Urinary bladder (tissue), 4 donors: ENCODE data around the gene GRIN1. TPM values are rescaled to one million over a fixed set of nuclear protein-coding genes. Genes with fewer than 3 reads are reported as not detected.

Source experiments
- DNase-seq: peaks from one replicate; pipeline ENCODE4 v3.0.0-alpha.2; 2015; ENCODE audit errors: extremely low spot score
- H3K27ac ChIP-seq: one replicate; pipeline ENCODE4 v1.5.1; 2013; ENCODE audit warnings: low read depth, mild to moderate bottlenecking, moderate library complexity
- H3K36me3 ChIP-seq: one replicate; pipeline ENCODE4 v1.6.1; 2013; ENCODE audit warnings: mild to moderate bottlenecking, moderate library complexity; ENCODE audit not compliant: insufficient read depth
- H3K4me1 ChIP-seq: one replicate; pipeline ENCODE4 v1.6.1; 2013; ENCODE audit warnings: mild to moderate bottlenecking, moderate library complexity; ENCODE audit not compliant: insufficient read depth
- H3K4me3 ChIP-seq: one replicate; pipeline ENCODE4 v1.5.1; 2013; ENCODE audit warnings: low read depth, low read length
- WGBS: extraction: QIAGEN DNeasy Blood & Tissue Kit; methylation state at CpG from one replicate; pipeline ENCODE4 v1.1.7; 2013; 5-methylcytosine and 5-hydroxymethylcytosine counted together
- polyA plus RNA-seq: library from polyadenylated mRNA; stranded (reverse); fragments of 200-250 nt; gene quantifications from one replicate; pipeline ENCODE4 v1.2.3, GENCODE V29; 2013
- total RNA-seq: library from RNA; depleted of rRNA; stranded (reverse); fragments of >200 nt; gene quantifications from one replicate; pipeline ENCODE4 v1.2.3, GENCODE V29; 2014
- donor health status: healthy with polysubstance abuse.
- donor health status: healthy.

The GRIN1 gene
- total and polyA plus RNA-seq, 2 donors = 0.18 to 0.26 TPM

GRCh38 chr9:137174722-137175293 is 35.9 kb downstream of the GRIN1 start:
- Histone ChIP-seq H3K4me3 (no peak overlapping the region), H3K36me3 (no peaks in the 10 kb centered on the region), H3K27ac (no peak overlapping the region), H3K4me1 (no peaks in the 10 kb centered on the region)
- no peak for DNase-seq
- WGBS = 49% methylated on average over 34 of the region's 34 CpGs

GRCh38 chr9:137175345-137175961 is 36.5 kb downstream of the GRIN1 start:
- DNase-seq = no peak
- Histone ChIP-seq H3K4me3 (no peak overlapping the region), H3K27ac (no peak overlapping the region), H3K36me3 (no peaks in the 10 kb centered on the region), H3K4me1 (no peaks in the 10 kb centered on the region)
- 39% methylated on average over 33 of the region's 33 CpGs for WGBS

- 57% methylated on average over 17 of the region's 17 CpGs for WGBS
- no peak for DNase-seq
- H3K36me3 ChIP-seq = no peaks in the 10 kb centered on the region
Measured at GRCh38 chr9:137176302-137177182, 37.6 kb downstream of the GRIN1 start.

GRCh38 chr9:137178201-137178938 is 39.4 kb downstream of the GRIN1 start:
- Histone ChIP-seq H3K36me3 (peaks cover under 1% of the 10 kb centered on the region), H3K27ac (no peak overlapping the region), H3K4me1 (no peaks in the 10 kb centered on the region), H3K4me3 (no peak overlapping the region)
- no peak for DNase-seq
- 91% methylated on average over 23 of the region's 23 CpGs for WGBS

More at GRCh38 chr9:137176302-137177182, 37.6 kb downstream of the GRIN1 start:
- H3K4me3 ChIP-seq = no peak overlapping the region
- no peak overlapping the region for H3K27ac ChIP-seq
- no peaks in the 10 kb centered on the region for H3K4me1 ChIP-seq

DNA sequence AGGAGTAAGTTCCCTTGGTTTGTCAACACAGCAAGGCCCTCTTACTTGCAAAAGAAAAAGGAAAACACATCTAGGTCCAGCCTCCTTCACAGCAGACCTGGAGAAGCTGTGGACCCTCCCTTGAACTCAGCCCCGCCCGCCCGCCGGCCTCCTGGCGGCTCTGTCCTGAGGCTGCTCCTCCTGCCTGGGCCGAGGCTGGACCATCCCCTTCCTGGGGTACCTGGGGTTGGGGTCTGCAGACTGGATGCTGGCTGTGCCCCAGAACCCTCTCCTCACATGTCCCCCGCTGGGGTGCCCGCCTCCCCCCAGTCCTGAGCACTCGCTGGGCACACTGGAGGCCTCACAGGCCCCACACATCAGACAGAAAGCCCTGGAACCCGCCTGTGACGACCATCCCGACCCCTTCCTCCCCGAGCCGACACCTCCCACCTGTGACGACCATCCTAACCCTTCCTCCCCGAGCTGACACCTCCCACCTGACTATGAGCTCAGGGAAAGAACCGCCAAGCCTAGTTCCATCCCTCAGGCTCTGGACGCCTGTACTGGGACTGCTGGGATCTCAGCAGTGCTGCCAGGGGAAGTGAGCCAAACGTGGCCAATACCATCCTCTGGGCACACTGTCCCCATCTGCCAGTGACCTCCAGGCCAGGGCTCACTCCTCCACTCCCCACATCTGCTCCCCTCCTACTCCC is 40.1 kb downstream of the GRIN1 start:
- Histone ChIP-seq H3K4me1 (no peaks in the 10 kb centered on the region), H3K4me3 (no peak overlapping the region), H3K36me3 (peaks cover 5% of the 10 kb centered on the region), H3K27ac (no peak overlapping the region)
- DNase-seq = no peak
- WGBS = 90% methylated on average over 19 of the region's 19 CpGs

GRCh38 chr9:137179761-137180160 is 40.8 kb downstream of the GRIN1 start:
- DNase-seq = no peak
- Histone ChIP-seq H3K4me1 (no peaks in the 10 kb centered on the region), H3K36me3 (peaks cover 5% of the 10 kb centered on the region), H3K27ac (no peak overlapping the region), H3K4me3 (no peak overlapping the region)
- 95% methylated on average over 17 of the region's 17 CpGs for WGBS

DNA sequence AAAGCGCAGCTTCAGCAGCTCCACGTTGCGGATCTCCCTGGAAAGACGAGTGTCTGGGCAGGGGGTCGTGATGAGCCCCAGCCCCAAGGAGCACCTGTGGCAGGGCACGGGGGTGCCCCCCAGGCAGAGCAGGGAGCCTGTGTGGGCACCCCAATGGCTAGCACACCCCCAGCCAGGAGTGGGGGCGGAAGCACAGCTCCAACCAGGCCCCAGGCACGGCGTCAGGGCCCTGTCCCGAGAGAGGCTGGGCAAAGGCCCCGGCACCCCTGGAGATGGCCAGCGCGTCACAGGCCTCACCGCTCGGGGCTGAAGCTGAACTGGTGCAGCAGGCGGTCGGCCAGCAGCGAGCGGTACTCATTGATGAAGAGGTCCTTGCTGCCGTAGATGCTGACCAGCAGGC is 41.5 kb downstream of the GRIN1 start:
- WGBS = 95% methylated on average over 20 of the region's 20 CpGs
- DNase-seq = no peak
- Histone ChIP-seq H3K27ac (no peak overlapping the region), H3K4me3 (no peak overlapping the region), H3K4me1 (no peaks in the 10 kb centered on the region), H3K36me3 (peaks cover 5% of the 10 kb centered on the region)

GRCh38 chr9:137181680-137182079 is 42.7 kb downstream of the GRIN1 start:
- Histone ChIP-seq H3K36me3 (peaks cover 5% of the 10 kb centered on the region), H3K27ac (no peak overlapping the region), H3K4me1 (no peaks in the 10 kb centered on the region), H3K4me3 (no peak overlapping the region)
- no peak for DNase-seq
- WGBS = 94% methylated on average over 22 of the region's 22 CpGs

GRCh38 chr9:137182836-137183235 is 43.9 kb downstream of the GRIN1 start:
- WGBS = 94% methylated on average over 17 of the region's 17 CpGs
- H3K4me1 ChIP-seq = no peaks in the 10 kb centered on the region
- H3K36me3 ChIP-seq = peaks cover 5% of the 10 kb centered on the region
- H3K4me3 ChIP-seq = no peak overlapping the region
- no peak overlapping the region for H3K27ac ChIP-seq
- no peak for DNase-seq

DNA sequence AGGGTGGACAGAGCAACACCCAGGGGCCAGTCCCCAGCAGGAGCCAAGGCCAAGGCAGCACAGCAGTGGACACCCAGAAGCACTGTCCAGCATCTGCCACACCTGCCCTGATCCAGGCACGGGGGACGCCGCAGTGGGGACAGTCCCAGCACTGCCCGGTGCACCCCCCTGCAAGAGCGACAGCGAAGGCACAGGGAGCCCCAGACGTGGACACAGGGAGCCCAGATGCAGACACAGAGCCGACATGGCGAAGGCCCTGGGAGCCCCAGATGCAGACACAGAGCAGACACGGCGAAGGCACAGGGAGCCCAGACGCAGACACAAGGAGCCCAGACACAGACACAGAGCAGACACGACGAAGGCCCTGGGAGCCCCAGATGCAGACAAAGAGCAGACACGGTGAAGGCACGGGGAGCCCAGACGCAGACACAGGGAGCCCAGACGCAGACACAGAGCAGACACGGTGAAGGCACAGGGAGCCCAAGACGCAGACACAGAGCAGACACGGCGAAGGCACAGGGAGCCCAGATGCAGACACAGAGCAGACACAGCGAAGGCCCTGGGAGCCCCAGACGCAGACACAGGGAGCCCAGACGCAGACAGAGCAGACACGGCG is 45.1 kb downstream of the GRIN1 start:
- H3K4me3 ChIP-seq = no peak overlapping the region
- H3K4me1 ChIP-seq = no peaks in the 10 kb centered on the region
- WGBS = 94% methylated on average over 27 of the region's 27 CpGs
- DNase-seq = no peak
- no peak overlapping the region for H3K27ac ChIP-seq
- peaks cover 5% of the 10 kb centered on the region for H3K36me3 ChIP-seq

DNA sequence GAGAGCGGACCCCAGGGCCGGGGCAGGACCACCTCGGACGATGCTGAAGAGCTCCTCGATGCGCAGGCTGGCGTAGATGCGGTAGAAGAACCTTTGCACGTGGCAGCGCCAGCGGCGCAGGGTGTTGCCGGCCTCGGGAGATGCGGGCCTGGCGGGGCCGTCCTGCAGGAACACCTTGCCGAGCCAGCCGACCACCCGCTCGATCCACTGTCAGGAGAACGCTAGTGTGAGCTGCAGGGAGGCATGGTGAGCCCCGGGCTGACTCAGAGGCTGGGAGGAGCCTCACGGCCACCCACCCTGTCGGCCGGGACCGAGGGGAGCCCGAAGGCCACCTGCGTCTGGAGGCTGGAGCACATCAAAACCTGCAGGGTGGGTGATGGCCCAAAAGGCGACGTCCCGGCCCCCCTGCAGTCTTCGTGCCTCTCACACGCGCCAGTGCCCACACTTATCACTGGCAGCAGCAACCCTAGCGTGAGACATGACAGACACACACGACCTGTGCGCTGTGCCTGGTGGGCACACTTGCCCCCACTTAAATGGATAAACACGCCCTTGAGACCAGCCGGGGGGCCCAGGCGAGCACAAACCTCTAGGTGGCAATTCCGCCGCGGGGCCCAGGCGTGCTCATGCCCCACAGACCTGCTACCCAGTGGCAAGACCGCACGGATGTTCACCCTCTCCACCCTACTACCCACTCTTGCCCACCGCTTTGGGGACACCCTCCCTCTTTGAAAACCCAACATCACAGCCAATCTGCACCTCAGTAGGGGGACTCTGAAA is 46.1 kb downstream of the GRIN1 start:
- Histone ChIP-seq H3K4me1 (no peaks in the 10 kb centered on the region), H3K4me3 (no peak overlapping the region), H3K27ac (no peak overlapping the region), H3K36me3 (peaks cover 5% of the 10 kb centered on the region)
- WGBS = 93% methylated on average over 48 of the region's 48 CpGs
- DNase-seq = no peak

DNA sequence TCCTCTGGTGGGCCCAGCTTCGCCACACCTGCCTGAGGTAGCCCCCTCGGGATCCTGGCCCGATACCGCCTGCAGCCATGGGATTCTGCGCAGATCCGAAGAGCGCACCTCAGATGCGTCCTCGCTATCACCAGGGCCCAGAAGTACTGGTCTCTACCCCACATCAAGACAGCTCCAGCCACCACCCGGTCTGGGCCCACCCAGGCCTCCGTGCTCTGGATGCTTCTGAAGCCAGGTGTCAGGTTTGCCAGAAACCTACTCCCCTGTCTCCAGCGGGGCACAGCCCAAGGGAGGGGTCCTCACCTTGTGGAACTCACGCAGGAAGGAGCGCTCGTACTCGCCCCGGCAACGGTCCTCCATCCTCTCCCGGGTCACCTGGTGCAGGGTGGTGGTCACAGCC is 47.0 kb downstream of the GRIN1 start:
- Histone ChIP-seq H3K4me3 (no peak overlapping the region), H3K4me1 (no peaks in the 10 kb centered on the region), H3K36me3 (peaks cover 5% of the 10 kb centered on the region), H3K27ac (no peak overlapping the region)
- no peak for DNase-seq
- WGBS = 95% methylated on average over 19 of the region's 19 CpGs
